ENCODE data around the gene SPOCD1.

DNA sequence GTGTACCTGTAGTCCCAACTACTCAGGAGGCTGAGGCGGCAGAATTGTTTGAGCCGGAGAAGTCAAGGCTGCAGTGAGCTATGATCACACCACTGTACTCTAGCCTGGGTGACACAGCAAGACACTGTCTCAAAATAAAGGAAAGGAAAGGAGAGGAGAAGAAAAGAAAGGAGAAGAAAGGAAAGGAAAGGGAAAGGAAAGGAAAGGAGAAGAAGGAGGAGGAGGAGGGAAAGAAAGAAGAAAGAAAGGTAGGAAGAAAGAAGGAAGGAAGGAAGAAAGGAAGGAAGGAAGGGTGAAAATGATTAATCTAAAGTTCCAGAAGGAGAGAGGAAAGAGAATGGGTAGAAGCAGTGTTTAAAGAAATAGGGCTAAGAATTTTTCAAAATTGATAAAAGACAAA lies 12.2 kb downstream of the SPOCD1 start:
- TF ChIP-seq EP300 (IDR thresholded peaks at IDR 0.05; ENCODE audit: low read depth) (no peak), POLR2AphosphoS5 (IDR thresholded peaks at IDR 0.05) (no peak)
- TF ChIP-seq, protein P1, sequence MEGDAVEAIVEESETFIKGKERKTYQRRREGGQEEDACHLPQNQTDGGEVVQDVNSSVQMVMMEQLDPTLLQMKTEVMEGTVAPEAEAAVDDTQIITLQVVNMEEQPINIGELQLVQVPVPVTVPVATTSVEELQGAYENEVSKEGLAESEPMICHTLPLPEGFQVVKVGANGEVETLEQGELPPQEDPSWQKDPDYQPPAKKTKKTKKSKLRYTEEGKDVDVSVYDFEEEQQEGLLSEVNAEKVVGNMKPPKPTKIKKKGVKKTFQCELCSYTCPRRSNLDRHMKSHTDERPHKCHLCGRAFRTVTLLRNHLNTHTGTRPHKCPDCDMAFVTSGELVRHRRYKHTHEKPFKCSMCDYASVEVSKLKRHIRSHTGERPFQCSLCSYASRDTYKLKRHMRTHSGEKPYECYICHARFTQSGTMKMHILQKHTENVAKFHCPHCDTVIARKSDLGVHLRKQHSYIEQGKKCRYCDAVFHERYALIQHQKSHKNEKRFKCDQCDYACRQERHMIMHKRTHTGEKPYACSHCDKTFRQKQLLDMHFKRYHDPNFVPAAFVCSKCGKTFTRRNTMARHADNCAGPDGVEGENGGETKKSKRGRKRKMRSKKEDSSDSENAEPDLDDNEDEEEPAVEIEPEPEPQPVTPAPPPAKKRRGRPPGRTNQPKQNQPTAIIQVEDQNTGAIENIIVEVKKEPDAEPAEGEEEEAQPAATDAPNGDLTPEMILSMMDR (IDR thresholded peaks at IDR 0.05): no peak

Data from transverse colon (tissue), 4 donors.